Naive B cell (primary cell): ENCODE measurements around the gene IGFALS. TPM values are rescaled to one million over a fixed set of nuclear protein-coding genes. Genes with fewer than 3 reads are reported as not detected.

ENCODE experiments used
- ATAC-seq, 2 donors: fragments of 150-1000 bp; cut with Tn5 transposase; 2 replicates each; pipeline ENCODE4 v1.10.0; 2021; ENCODE audit warnings: low read depth in 2 of 2, mild to moderate bottlenecking in 2 of 2, moderate library complexity in 2 of 2
- DNase-seq: peaks from one replicate; pipeline ENCODE4 v3.0.0; 2022
- H3K27ac Mint-ChIP-seq, 6 donors: one replicate each; pipeline ENCODE4 v1.8.0; 2020 to 2022; ENCODE audit warnings: mild to moderate bottlenecking in 6 of 6, mixed read lengths in 6 of 6, moderate library complexity in 5 of 6, inconsistent platforms in 2 of 6
- H3K27me3 Mint-ChIP-seq, 3 donors: one replicate each; pipeline ENCODE4 v1.8.0; 2021 to 2022; ENCODE audit warnings: mixed read lengths in 3 of 3, mild to moderate bottlenecking in 1 of 3
- H3K36me3 Mint-ChIP-seq, 2 donors: one replicate each; pipeline ENCODE4 v1.8.0; 2020 to 2022; ENCODE audit warnings: mixed read lengths in 2 of 2, inconsistent platforms in 1 of 2, mild to moderate bottlenecking in 1 of 2
- H3K4me1 Mint-ChIP-seq, 3 donors: one replicate each; pipeline ENCODE4 v1.8.0; 2020 to 2022; ENCODE audit warnings: mixed read lengths in 3 of 3, inconsistent platforms in 1 of 3, mild to moderate bottlenecking in 1 of 3, moderate library complexity in 1 of 3
- H3K4me3 Mint-ChIP-seq, 8 donors: one replicate each; pipeline ENCODE4 v1.8.0; 2020 to 2022; ENCODE audit warnings: mild to moderate bottlenecking in 8 of 8, mixed read lengths in 8 of 8, moderate library complexity in 8 of 8, inconsistent platforms in 2 of 8
- H3K9me3 Mint-ChIP-seq, 7 donors: one replicate each; pipeline ENCODE4 v1.8.0; 2020 to 2022; ENCODE audit warnings: mixed read lengths in 7 of 7, mild to moderate bottlenecking in 5 of 7, inconsistent platforms in 2 of 7, moderate library complexity in 1 of 7
- polyA plus RNA-seq, 6 donors: library from polyadenylated mRNA; unstranded; fragments of 300-500 nt; fragmentation: Illumina TruSeq; gene quantifications; one replicate each; pipeline ENCODE4 v1.2.3, GENCODE V29; 2021; ENCODE audit warnings: low read depth in 6 of 6

Gene IGFALS
- polyA plus RNA-seq, 6 donors from 2014 or later: 0.13 TPM; not detected in 5

GRCh38 chr16:1781758-1782407, 11.6 kb downstream of the IGFALS start:
- Mint-ChIP-seq H3K4me3 (peak overlapping the region; percentile 86 to 95 (median 91)), H3K36me3 (no peaks in the 10 kb centered on the region), H3K27me3 (no peaks in the 10 kb centered on the region), H3K27ac (peak overlapping the region; percentile 15 to 90 (median 56)), H3K4me1 (peaks cover 21 to 36% (median 26%) of the 10 kb centered on the region in 3 donors), H3K9me3 (no peaks in the 10 kb centered on the region)
- ATAC-seq: peak; percentile 6 to 7
- peak; percentile 38 for DNase-seq

GRCh38 chr16:1781254-1781653, 12.3 kb downstream of the IGFALS start:
- DNase-seq (no peak), ATAC-seq (no peak)
- Mint-ChIP-seq H3K4me1 (peaks cover 21 to 36% (median 26%) of the 10 kb centered on the region in 3 donors), H3K4me3 (peak overlapping the region; percentile 79 to 94 (median 88)), H3K36me3 (no peaks in the 10 kb centered on the region), H3K27ac (peak overlapping the region in 5 of 6 donors; percentile 16 to 83 (median 64)), H3K9me3 (no peaks in the 10 kb centered on the region), H3K27me3 (no peaks in the 10 kb centered on the region)

GRCh38 chr16:1780677-1781072, 12.8 kb downstream of the IGFALS start:
- peaks cover 21 to 36% (median 25%) of the 10 kb centered on the region in 3 donors for H3K4me1 Mint-ChIP-seq

GRCh38 chr16:1779741-1780676, 13.5 kb downstream of the IGFALS start:
- Mint-ChIP-seq H3K4me1 (peaks cover 18 to 32% (median 18%) of the 10 kb centered on the region in 3 donors), H3K27me3 (no peaks in the 10 kb centered on the region), H3K9me3 (no peaks in the 10 kb centered on the region), H3K36me3 (no peaks in the 10 kb centered on the region), H3K27ac (no peak overlapping the region), H3K4me3 (peak overlapping the region in 6 of 8 donors; percentile 41 to 86 (median 56))
- ATAC-seq (no peak), DNase-seq (no peak)

More at GRCh38 chr16:1780677-1781072, 12.8 kb downstream of the IGFALS start:
- Mint-ChIP-seq H3K27ac (peak overlapping the region in 2 of 6 donors; percentile 83 to 89), H3K36me3 (no peaks in the 10 kb centered on the region), H3K27me3 (no peaks in the 10 kb centered on the region), H3K9me3 (no peaks in the 10 kb centered on the region), H3K4me3 (peak overlapping the region in 6 of 8 donors; percentile 12 to 89 (median 84))
- ATAC-seq (no peak), DNase-seq (no peak)

GRCh38 chr16:1779234-1779701, 14.2 kb downstream of the IGFALS start:
- Mint-ChIP-seq H3K27ac (peak overlapping the region in 2 of 6 donors; percentile 6 to 88), H3K27me3 (no peaks in the 10 kb centered on the region), H3K4me1 (peaks cover 17 to 32% (median 17%) of the 10 kb centered on the region in 3 donors), H3K4me3 (peak overlapping the region in 4 of 8 donors; percentile 22 to 84 (median 60)), H3K36me3 (no peaks in the 10 kb centered on the region), H3K9me3 (no peaks in the 10 kb centered on the region)
- no peak for ATAC-seq
- DNase-seq: no peak

- Mint-ChIP-seq H3K4me1 (peaks cover 21 to 28% (median 21%) of the 10 kb centered on the region in 3 donors), H3K4me3 (peak overlapping the region in 3 of 8 donors; percentile 22 to 84 (median 76)), H3K9me3 (no peaks in the 10 kb centered on the region), H3K27ac (peak overlapping the region in 1 of 6 donors; percentile 88), H3K36me3 (no peaks in the 10 kb centered on the region), H3K27me3 (no peaks in the 10 kb centered on the region)
- DNase-seq (no peak), ATAC-seq (no peak)
Observed at GRCh38 chr16:1778200-1779179, 15.0 kb downstream of the IGFALS start.

GRCh38 chr16:1777375-1778199, 15.9 kb downstream of the IGFALS start:
- ATAC-seq (no peak), DNase-seq (no peak)
- Mint-ChIP-seq H3K4me1 (peaks cover 17 to 21% (median 21%) of the 10 kb centered on the region in 3 donors), H3K36me3 (no peaks in the 10 kb centered on the region), H3K4me3 (peak overlapping the region in 1 of 8 donors; percentile 54), H3K27ac (no peak overlapping the region), H3K9me3 (no peaks in the 10 kb centered on the region), H3K27me3 (no peaks in the 10 kb centered on the region)

- no peak for ATAC-seq
Observed at GRCh38 chr16:1776991-1777374, 16.5 kb downstream of the IGFALS start.

GRCh38 chr16:1776672-1776955, 16.9 kb downstream of the IGFALS start:
- H3K4me3 Mint-ChIP-seq: peak overlapping the region in 3 of 8 donors; percentile 56 to 64 (median 63)
- peak overlapping the region in 2 of 6 donors; percentile 33 to 81 for H3K27ac Mint-ChIP-seq
- no peaks in the 10 kb centered on the region for H3K9me3 Mint-ChIP-seq
- no peaks in the 10 kb centered on the region for H3K36me3 Mint-ChIP-seq
- DNase-seq (no peak), ATAC-seq (no peak)
- H3K27me3 Mint-ChIP-seq: no peaks in the 10 kb centered on the region
- H3K4me1 Mint-ChIP-seq: peaks cover 21 to 27% (median 25%) of the 10 kb centered on the region in 3 donors

More at GRCh38 chr16:1776991-1777374, 16.5 kb downstream of the IGFALS start:
- H3K36me3 Mint-ChIP-seq: no peaks in the 10 kb centered on the region
- no peaks in the 10 kb centered on the region for H3K27me3 Mint-ChIP-seq
- H3K4me1 Mint-ChIP-seq: peaks cover 21 to 27% (median 25%) of the 10 kb centered on the region in 3 donors
- DNase-seq: no peak
- peak overlapping the region in 1 of 6 donors; percentile 33 for H3K27ac Mint-ChIP-seq
- peak overlapping the region in 1 of 8 donors; percentile 64 for H3K4me3 Mint-ChIP-seq
- no peaks in the 10 kb centered on the region for H3K9me3 Mint-ChIP-seq

GRCh38 chr16:1775846-1776671, 17.4 kb downstream of the IGFALS start:
- Mint-ChIP-seq H3K27ac (peak overlapping the region in 1 of 6 donors; percentile 81), H3K4me3 (peak overlapping the region in 3 of 8 donors; percentile 56 to 64 (median 63)), H3K9me3 (no peaks in the 10 kb centered on the region), H3K27me3 (no peaks in the 10 kb centered on the region), H3K4me1 (peaks cover 16 to 22% (median 20%) of the 10 kb centered on the region in 3 donors), H3K36me3 (no peaks in the 10 kb centered on the region)
- ATAC-seq (no peak), DNase-seq (no peak)
